GM19395 (cell line): ENCODE measurements around the gene SMARCA2.

ENCODE experiments used
- ATAC-seq: cut with Tn5 transposase; IDR thresholded peaks from one replicate; pipeline ENCODE4 v1.9.1; 2021; ENCODE audit warnings: mild to moderate bottlenecking, moderate library complexity; ENCODE audit not compliant: unreplicated experiment

The SMARCA2 gene

DNA sequence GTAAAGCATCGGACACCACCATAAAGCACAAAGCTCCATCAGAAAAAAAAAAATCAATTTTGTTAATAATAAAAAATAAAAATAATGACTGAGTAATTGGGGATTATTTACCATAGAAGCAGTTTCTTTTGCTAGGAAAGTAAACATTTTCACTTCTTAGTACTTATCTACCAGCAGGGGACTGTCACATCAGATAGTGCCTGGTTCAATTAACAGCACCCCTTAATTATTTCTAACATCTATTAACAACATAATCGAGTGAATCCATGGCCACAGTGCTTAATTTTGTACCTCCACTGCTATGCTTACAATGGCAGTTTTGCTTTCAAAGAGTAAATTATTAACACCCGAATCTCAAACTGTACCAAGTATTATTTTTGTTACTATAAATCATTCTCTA, 221.7 kb downstream of the SMARCA2 start:
- ATAC-seq: no peak

DNA sequence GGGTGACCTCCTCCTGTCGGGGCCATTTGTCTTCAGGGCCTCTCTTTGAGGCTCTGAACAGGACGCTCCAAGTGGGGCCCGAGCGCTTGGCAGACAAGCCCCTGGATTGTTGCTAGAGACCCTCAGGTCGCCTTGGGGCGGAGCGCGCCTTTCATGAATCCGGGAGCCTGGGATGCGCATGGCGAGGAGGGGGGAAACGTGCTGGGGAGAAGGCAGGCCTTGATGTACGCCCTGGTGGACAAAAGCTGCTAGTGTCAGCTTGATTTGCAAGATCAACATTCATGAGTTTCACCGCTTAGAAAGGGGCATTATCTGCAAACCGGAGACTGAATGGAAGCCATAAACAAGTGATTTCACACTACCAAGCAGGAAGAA, 226.3 kb downstream of the SMARCA2 start:
- peak; percentile 30 for ATAC-seq

DNA sequence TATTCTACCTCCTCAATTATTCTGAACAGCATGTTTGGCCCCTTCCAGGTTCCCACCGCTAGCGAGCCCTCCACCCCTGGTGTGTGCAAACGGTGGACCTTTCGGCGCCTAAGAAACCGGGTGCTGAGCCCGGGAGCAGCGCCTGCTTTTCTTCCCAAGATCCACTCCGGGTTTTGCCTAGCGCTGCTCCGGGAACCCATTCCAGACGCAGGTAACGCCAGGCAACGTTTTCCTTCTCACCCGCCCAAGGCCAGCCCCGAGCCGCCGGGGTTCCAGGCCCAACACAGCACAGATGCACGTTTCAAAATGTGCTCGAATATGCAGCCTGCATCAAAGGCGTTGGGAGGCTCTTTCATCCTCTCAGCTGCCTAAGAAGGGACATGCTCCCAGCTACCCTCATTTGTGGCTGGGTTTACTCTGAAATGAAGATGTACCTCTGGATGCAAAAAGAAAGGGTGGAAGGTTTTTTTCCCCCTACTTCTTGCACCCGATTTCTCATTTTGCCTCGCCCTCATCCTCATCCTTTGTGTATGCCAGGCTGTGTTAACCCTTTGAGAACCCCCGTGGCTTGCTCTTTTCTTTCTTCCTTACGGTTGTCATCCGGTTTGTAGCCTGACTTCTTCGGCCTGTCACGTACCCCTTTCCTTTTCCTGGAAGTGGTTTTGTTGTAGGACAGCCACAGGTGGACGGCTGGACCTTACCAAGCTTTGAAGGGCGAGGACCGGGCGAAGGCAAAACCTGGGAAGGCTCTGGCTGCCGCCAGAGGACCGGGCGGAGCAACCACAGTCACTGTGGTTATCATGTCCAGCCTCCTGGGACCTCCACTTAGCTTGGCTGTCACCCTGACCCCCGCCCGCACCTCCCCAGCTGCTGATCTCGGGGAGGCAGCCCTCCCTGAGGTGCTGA, 226.9 kb downstream of the SMARCA2 start:
- peak; percentile 94 for ATAC-seq

DNA sequence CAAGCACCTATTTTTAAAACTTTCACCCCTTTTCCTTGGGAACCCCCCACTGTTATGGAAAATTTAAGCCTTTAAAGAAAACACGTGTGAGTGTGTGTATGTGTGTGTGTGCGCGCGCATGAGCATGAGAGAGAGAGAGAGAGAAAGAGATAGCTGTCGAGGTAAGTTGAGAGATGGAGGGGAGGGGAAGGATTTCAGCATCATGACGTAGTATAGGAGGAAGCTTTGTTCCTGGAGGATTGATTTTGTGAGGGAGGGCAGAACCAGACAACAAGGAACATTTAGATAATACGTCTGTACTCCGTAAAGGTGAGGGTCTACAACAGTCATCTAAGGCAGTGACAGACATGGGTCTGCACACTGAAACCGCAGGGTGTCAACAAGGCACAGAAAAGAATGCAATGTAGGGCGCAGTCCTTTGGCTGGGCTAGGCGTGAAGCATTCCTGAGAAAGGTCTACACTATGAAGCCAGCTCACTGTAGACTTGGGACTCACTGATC, 227.7 kb downstream of the SMARCA2 start:
- no peak for ATAC-seq
